Right atrium auricular region (tissue), 2 donors: ENCODE results near the gene FNTB. TPM values are rescaled to one million over a fixed set of nuclear protein-coding genes. Genes with fewer than 3 reads are reported as not detected.

ENCODE experiments used
- DNase-seq: peaks from one replicate; pipeline ENCODE4 v3.0.0-alpha.2; 2019; ENCODE audit warnings: low spot score
- H3K27ac ChIP-seq, 2 donors: fragments of 200-600 bp; sonication (generic); 1 replicate in 1 of 2; 2 replicates in 1 of 2; pipeline ENCODE4 v1.5.1; 2016 to 2019
- H3K27me3 ChIP-seq, 2 donors: fragments of 200-600 bp; sonication (generic); one replicate each; pipeline versions ENCODE4 v1.5.1 to v1.6.0; 2017 to 2019
- H3K36me3 ChIP-seq: fragments of 200-600 bp; sonication (generic); one replicate; pipeline ENCODE4 v1.5.1; 2016
- H3K4me1 ChIP-seq, 2 donors: fragments of 200-600 bp; sonication (generic); one replicate each; pipeline versions ENCODE4 v1.5.1 to v1.6.0; 2017 to 2019
- H3K4me3 ChIP-seq, 2 donors: fragments of 200-600 bp; sonication (generic); 1 replicate in 1 of 2; 2 replicates in 1 of 2; pipeline ENCODE4 v1.5.1; 2017 to 2019; ENCODE audit warnings: mild to moderate bottlenecking in 1 of 2, moderate library complexity in 1 of 2
- H3K9me3 ChIP-seq, 2 donors: fragments of 200-600 bp; sonication (generic); one replicate each; pipeline ENCODE4 v1.5.1; 2019
- CTCF ChIP-seq, 2 donors: fragments of 200-600 bp; sonication (generic); IDR thresholded peaks; one replicate each; pipeline ENCODE4 v1.5.1; 2019; ENCODE audit warnings: antibody characterized with exemption in 2 of 2
- total RNA-seq, 2 donors: library from RNA; depleted of rRNA; stranded (reverse); fragments of >200 nt; gene quantifications; one replicate each; pipeline ENCODE4 v1.1.0, GENCODE V29; 2016

FNTB gene
- total RNA-seq, 2 donors from 2014 or later, result 11.2 to 14.2 TPM

GRCh38 chr14:65003394-65003793, 16.7 kb downstream of the FNTB start:
- H3K36me3 ChIP-seq, result peaks cover 5% of the 10 kb centered on the region
- no peaks in the 10 kb centered on the region for H3K27me3 ChIP-seq
- no peaks in the 10 kb centered on the region for H3K9me3 ChIP-seq
- no peak overlapping the region for H3K27ac ChIP-seq
- H3K4me3 ChIP-seq, result no peak overlapping the region
- TF ChIP-seq CTCF (IDR thresholded peaks at IDR 0.05), result no peak
- H3K4me1 ChIP-seq, result no peaks in the 10 kb centered on the region
- no peak for DNase-seq

- H3K27ac ChIP-seq, result no peak overlapping the region
- no peaks in the 10 kb centered on the region for H3K27me3 ChIP-seq
- no peak for TF ChIP-seq CTCF (IDR thresholded peaks at IDR 0.05)
- H3K4me3 ChIP-seq, result no peak overlapping the region
- H3K4me1 ChIP-seq, result no peaks in the 10 kb centered on the region
- no peaks in the 10 kb centered on the region for H3K9me3 ChIP-seq
- peaks cover 5% of the 10 kb centered on the region for H3K36me3 ChIP-seq
- DNase-seq, result no peak
These were observed 19.6 kb downstream of the FNTB start for GRCh38 chr14:65006261-65006721.

- no peak overlapping the region for H3K27ac ChIP-seq
These were observed 20.5 kb downstream of the FNTB start for GRCh38 chr14:65007202-65007601.

GRCh38 chr14:65010211-65010931, 23.7 kb downstream of the FNTB start:
- H3K4me3 ChIP-seq, result no peak overlapping the region
- no peaks in the 10 kb centered on the region for H3K9me3 ChIP-seq
- DNase-seq, result no peak
- peaks cover 6% of the 10 kb centered on the region for H3K36me3 ChIP-seq
- H3K4me1 ChIP-seq, result no peaks in the 10 kb centered on the region
- H3K27me3 ChIP-seq, result no peaks in the 10 kb centered on the region
- TF ChIP-seq CTCF (IDR thresholded peaks at IDR 0.05), result no peak
- H3K27ac ChIP-seq, result no peak overlapping the region

More at GRCh38 chr14:65007202-65007601, 20.5 kb downstream of the FNTB start:
- no peak for TF ChIP-seq CTCF (IDR thresholded peaks at IDR 0.05)
- no peaks in the 10 kb centered on the region for H3K9me3 ChIP-seq
- no peak for DNase-seq
- no peaks in the 10 kb centered on the region for H3K27me3 ChIP-seq
- peaks cover 5% of the 10 kb centered on the region for H3K36me3 ChIP-seq
- H3K4me1 ChIP-seq, result no peaks in the 10 kb centered on the region
- no peak overlapping the region for H3K4me3 ChIP-seq

- Histone ChIP-seq H3K36me3 (peaks cover 18% of the 10 kb centered on the region), H3K9me3 (no peaks in the 10 kb centered on the region), H3K4me1 (no peaks in the 10 kb centered on the region), H3K4me3 (no peak overlapping the region), H3K27me3 (no peaks in the 10 kb centered on the region), H3K27ac (no peak overlapping the region)
- DNase-seq, result no peak
- no peak for TF ChIP-seq CTCF (IDR thresholded peaks at IDR 0.05)
These were observed 24.8 kb downstream of the FNTB start for GRCh38 chr14:65011538-65011937.

- no peak for TF ChIP-seq CTCF (IDR thresholded peaks at IDR 0.05)
- H3K4me3 ChIP-seq, result no peak overlapping the region
- H3K4me1 ChIP-seq, result no peaks in the 10 kb centered on the region
- H3K27ac ChIP-seq, result no peak overlapping the region
- peaks cover 23% of the 10 kb centered on the region for H3K36me3 ChIP-seq
- H3K27me3 ChIP-seq, result no peaks in the 10 kb centered on the region
- H3K9me3 ChIP-seq, result no peaks in the 10 kb centered on the region
- no peak for DNase-seq
These were observed 25.7 kb downstream of the FNTB start for GRCh38 chr14:65012353-65012752.
